ENCODE results near the gene GTSE1. TPM values are rescaled to one million over a fixed set of nuclear protein-coding genes. Genes with fewer than 3 reads are reported as not detected.
A peak's percentile ranks its signal among the peaks of the same experiment; 100 is the strongest.

Gene GTSE1
- total RNA-seq, result 10 to 100 TPM; 67.6 to 76.2 TPM

- H3K4me3 Mint-ChIP-seq, result peak within 1 kb of the TSS; percentile 88
- peak; percentile 99 for DNase-seq
- peaks cover 6% of the 10 kb centered on the region for H3K9me3 Mint-ChIP-seq
- peaks cover 63% of the 10 kb centered on the region for H3K4me1 Mint-ChIP-seq
- H3K27ac Mint-ChIP-seq, result peak within 1 kb of the TSS; percentile 97
- ChIA-PET CTCF (interaction anchor here (0.6 to 2.6 kb wide), 15 partner anchors 9 to 302 kb away, joined by 3 to 16 read pairs (median 5); partner anchors contain the start of genes CDPF1 and TTC38), POLR2A (interaction anchor here (0.7 to 6.4 kb wide), 24 partner anchors 9 to 495 kb away, joined by 3 to 48 read pairs (median 4); partner anchors contain the start of genes CDPF1, PPARA, TRMU and TTC38)
- H3K36me3 Mint-ChIP-seq (ENCODE audit: low read depth), result peaks cover 61% of the 10 kb centered on the region
- no peaks in the 10 kb centered on the region for H3K27me3 Mint-ChIP-seq
These were observed at the start of gene GTSE1 for GRCh38 chr22:46296257-46297150. GTSE1 (plus strand) TSS chr22:46296870; CDS start chr22:46297401, 531 bp downstream.

GRCh38 chr22:46247443-46247975 is 49.2 kb upstream of the GTSE1 start:
- H3K9me3 Mint-ChIP-seq, result no peaks in the 10 kb centered on the region
- DNase-seq, result no peak
- no peak overlapping the region for H3K4me3 Mint-ChIP-seq
- ChIA-PET CTCF (no interaction called here), POLR2A (interaction anchor here (1.4 kb wide), 2 partner anchors 10 to 40 kb away, joined by 3 to 4 read pairs; no protein-coding TSS in a partner anchor)
- H3K27me3 Mint-ChIP-seq, result no peaks in the 10 kb centered on the region
- no peak overlapping the region for H3K27ac Mint-ChIP-seq
- peaks cover 30% of the 10 kb centered on the region for H3K4me1 Mint-ChIP-seq
- peaks cover 7% of the 10 kb centered on the region for H3K36me3 Mint-ChIP-seq (ENCODE audit: low read depth)

GRCh38 chr22:46250035-46250782 is 46.5 kb upstream of the GTSE1 start, which contains the start of gene CDPF1:
CDPF1 (minus strand) TSS chr22:46250293; CDS start chr22:46248284, 2,009 bp downstream.
- Mint-ChIP-seq H3K4me1 (peaks cover 43% of the 10 kb centered on the region), H3K4me3 (peak within 1 kb of the TSS; percentile 73), H3K9me3 (peaks cover 5% of the 10 kb centered on the region), H3K27ac (peak within 1 kb of the TSS; percentile 80), H3K27me3 (peaks cover 4% of the 10 kb centered on the region), H3K36me3 (ENCODE audit: low read depth) (peaks cover 8% of the 10 kb centered on the region)
- peak; percentile 92 for DNase-seq
- POLR2A ChIA-PET, result interaction anchor here (0.5 to 5.8 kb wide), 14 partner anchors 11 to 237 kb away, joined by 3 to 48 read pairs (median 8); partner anchors contain the start of genes GTSE1 and TTC38
- CTCF ChIA-PET, result interaction anchor here (0.8 to 1.6 kb wide), 4 partner anchors 9 to 98 kb away, joined by 3 to 8 read pairs (median 4); partner anchors contain the start of gene GTSE1

DNA sequence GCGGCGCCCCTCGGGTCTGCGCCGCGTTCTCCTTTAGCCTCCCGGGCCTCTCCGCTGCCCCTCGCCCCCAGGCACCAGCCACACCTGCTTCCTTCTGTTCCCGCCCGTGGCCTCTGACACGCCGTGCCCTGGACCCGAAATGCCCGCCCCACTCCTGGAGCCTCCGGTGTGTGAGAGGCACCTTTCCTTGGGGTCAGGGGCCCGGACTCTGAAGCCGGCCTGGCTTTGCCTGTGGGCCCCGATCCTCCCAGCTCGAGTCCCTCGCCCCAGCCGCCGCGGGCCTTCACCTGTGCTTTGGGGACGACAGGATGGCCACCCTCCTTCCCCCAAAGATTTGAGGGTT is 45.9 kb upstream of the GTSE1 start:
- CTCF ChIA-PET, result interaction anchor here (0.8 to 1.6 kb wide), 4 partner anchors 9 to 99 kb away, joined by 3 to 8 read pairs (median 4); partner anchors contain the start of gene GTSE1
- Mint-ChIP-seq H3K9me3 (peaks cover 5% of the 10 kb centered on the region), H3K27ac (peak overlapping the region; percentile 80), H3K27me3 (peaks cover 4% of the 10 kb centered on the region), H3K4me1 (peaks cover 43% of the 10 kb centered on the region), H3K36me3 (ENCODE audit: low read depth) (peaks cover 8% of the 10 kb centered on the region), H3K4me3 (peak overlapping the region; percentile 73)
- peak; percentile 30 for DNase-seq
- POLR2A ChIA-PET, result interaction anchor here (0.5 to 5.8 kb wide), 12 partner anchors 10 to 180 kb away, joined by 3 to 48 read pairs (median 9); partner anchors contain the start of genes GTSE1 and TTC38

DNA sequence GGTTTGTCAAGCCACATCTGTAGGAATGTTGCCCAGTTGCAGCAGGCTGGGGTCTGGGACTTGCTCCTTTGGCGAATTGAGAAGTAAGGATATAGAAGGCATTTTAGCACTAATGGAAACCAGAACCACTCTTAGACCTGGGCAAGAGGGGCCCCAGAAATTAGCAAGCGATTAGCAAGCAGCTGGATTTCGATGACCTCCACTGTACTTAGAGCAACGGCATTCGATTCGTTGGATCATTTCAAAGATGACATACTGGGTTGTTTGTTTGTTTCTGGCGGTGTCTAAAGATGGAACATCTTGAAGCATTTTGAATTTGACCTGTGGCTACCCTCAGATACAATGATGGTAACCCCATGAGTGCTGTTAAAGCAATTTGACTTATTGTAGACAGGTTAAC is 45.4 kb upstream of the GTSE1 start:
- H3K9me3 Mint-ChIP-seq, result peaks cover 5% of the 10 kb centered on the region
- no peak for DNase-seq
- peaks cover 4% of the 10 kb centered on the region for H3K27me3 Mint-ChIP-seq
- H3K36me3 Mint-ChIP-seq (ENCODE audit: low read depth), result peaks cover 8% of the 10 kb centered on the region
- peak overlapping the region; percentile 73 for H3K4me3 Mint-ChIP-seq
- H3K27ac Mint-ChIP-seq, result peak overlapping the region; percentile 80
- peaks cover 43% of the 10 kb centered on the region for H3K4me1 Mint-ChIP-seq
- CTCF ChIA-PET, result interaction anchor here (1.1 kb wide), 1 partner anchor 45 kb away, joined by 3 read pairs; the partner anchor contains the start of gene GTSE1
- POLR2A ChIA-PET, result interaction anchor here (1.8 to 5.8 kb wide), 6 partner anchors 12 to 103 kb away, joined by 5 to 48 read pairs (median 12); partner anchors contain the start of genes GTSE1 and TTC38

DNA sequence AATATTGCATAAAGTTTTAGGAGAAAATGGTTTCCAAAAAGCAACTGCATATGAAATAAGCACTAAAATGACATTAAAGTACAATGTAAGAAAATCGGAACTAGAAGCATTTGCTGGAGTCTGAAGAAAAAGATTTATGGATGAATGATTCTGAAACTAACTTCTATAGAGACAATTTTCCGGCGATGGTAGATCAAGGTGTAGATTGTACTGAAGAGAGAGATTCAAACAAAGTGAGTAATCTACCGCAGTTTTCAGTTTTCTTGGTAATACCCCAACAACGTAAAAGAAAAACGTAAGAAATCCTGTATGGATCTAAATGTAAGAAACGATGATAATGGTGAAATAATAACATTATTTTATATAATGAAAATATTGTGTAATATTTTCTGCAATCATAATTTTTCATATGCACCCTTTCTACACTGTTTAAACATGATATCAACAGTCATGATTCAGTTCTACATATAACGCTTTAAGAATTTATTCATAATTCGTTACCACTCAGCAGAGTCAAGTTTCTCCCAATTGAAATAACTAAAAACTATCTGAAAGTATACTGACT is 44.8 kb upstream of the GTSE1 start:
- peak overlapping the region; percentile 73 for H3K4me3 Mint-ChIP-seq
- POLR2A ChIA-PET, result interaction anchor here (1.8 to 5.8 kb wide), 4 partner anchors 16 to 103 kb away, joined by 5 to 48 read pairs (median 11); partner anchors contain the start of genes GTSE1 and TTC38
- peaks cover 5% of the 10 kb centered on the region for H3K9me3 Mint-ChIP-seq
- CTCF ChIA-PET, result interaction anchor here (1.1 kb wide), 1 partner anchor 44 kb away, joined by 3 read pairs; the partner anchor contains the start of gene GTSE1
- H3K36me3 Mint-ChIP-seq (ENCODE audit: low read depth), result peaks cover 8% of the 10 kb centered on the region
- H3K27me3 Mint-ChIP-seq, result peaks cover 6% of the 10 kb centered on the region
- peaks cover 43% of the 10 kb centered on the region for H3K4me1 Mint-ChIP-seq
- H3K27ac Mint-ChIP-seq, result peak overlapping the region; percentile 80
- DNase-seq, result no peak

DNA sequence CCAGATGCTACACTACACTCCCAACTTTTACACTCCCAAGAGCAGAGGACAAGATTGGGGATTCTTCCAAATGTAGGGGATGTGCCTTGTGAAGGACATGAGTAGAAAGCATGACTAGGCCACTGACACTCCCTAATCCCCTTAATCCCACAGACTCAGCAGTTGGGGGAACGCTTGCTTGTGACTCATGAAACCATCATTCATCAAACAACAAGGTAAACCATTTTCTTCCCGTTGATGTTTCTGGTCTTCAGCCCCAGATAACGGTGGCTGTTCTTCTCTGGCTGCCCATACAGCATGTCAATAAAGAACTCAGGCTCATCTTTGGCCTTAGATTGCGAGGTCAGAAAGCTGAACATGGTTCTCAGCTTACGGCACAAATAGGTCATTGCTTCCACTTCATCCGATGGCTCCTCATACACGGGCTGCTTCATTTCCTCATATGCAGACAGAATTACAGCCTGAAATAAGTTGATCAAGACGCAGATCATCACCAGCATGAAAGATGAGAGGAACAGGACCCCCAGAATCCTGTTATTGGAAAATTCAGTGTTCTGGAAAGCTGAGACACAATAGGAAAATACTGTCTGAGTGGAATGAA is 40.2 kb upstream of the GTSE1 start:
- Mint-ChIP-seq H3K4me3 (no peak overlapping the region), H3K36me3 (ENCODE audit: low read depth) (peaks cover 11% of the 10 kb centered on the region), H3K27ac (no peak overlapping the region), H3K4me1 (peaks cover 23% of the 10 kb centered on the region), H3K27me3 (peaks cover 51% of the 10 kb centered on the region), H3K9me3 (peaks cover 8% of the 10 kb centered on the region)
- ChIA-PET CTCF (no interaction called here), POLR2A (interaction anchor here (1.2 kb wide), 1 partner anchor 11 kb away, joined by 4 read pairs; the partner anchor contains the start of gene TTC38)
- DNase-seq, result no peak

DNA sequence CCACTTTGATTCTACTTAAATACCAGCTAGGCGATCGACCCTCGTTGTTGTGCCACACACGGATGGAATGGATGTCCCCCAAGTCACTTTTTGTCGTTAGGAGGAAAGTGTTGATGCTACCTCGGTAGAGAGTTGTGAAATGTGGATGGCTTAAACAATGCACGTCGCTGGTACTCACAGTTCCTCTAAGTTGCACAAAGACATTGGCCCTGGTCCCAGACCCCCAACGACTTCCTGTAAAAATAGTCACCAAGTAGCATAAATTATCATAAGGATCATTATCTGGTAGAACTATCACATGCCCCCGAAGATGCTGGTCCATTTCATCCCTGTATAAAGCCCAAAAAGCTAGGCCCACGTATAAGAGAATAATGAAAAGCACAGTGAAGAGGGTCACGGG is 37.3 kb upstream of the GTSE1 start:
- Mint-ChIP-seq H3K27ac (no peak overlapping the region), H3K36me3 (ENCODE audit: low read depth) (peaks cover 23% of the 10 kb centered on the region), H3K4me3 (no peak overlapping the region), H3K4me1 (peaks cover 7% of the 10 kb centered on the region), H3K27me3 (peaks cover 70% of the 10 kb centered on the region), H3K9me3 (peaks cover 8% of the 10 kb centered on the region)
- no peak for DNase-seq
- CTCF ChIA-PET, result interaction anchor here (1.5 kb wide), 1 partner anchor 9 kb away, joined by 3 read pairs; the partner anchor contains the start of gene CDPF1
- POLR2A ChIA-PET, result interaction anchor here (1.3 kb wide), 1 partner anchor 37 kb away, joined by 4 read pairs; the partner anchor contains the start of gene GTSE1

- CTCF ChIA-PET, result interaction anchor here (1.5 kb wide), 1 partner anchor 10 kb away, joined by 3 read pairs; the partner anchor contains the start of gene CDPF1
These were observed 36.6 kb upstream of the GTSE1 start for GRCh38 chr22:46260038-46260437.

GRCh38 chr22:46262449-46263215 is 34.0 kb upstream of the GTSE1 start:
- peaks cover 15% of the 10 kb centered on the region for H3K9me3 Mint-ChIP-seq
- H3K27ac Mint-ChIP-seq, result no peak overlapping the region
- peaks cover 10% of the 10 kb centered on the region for H3K4me1 Mint-ChIP-seq
- no peak overlapping the region for H3K4me3 Mint-ChIP-seq
- H3K27me3 Mint-ChIP-seq, result peaks cover 85% of the 10 kb centered on the region
- ChIA-PET POLR2A (no interaction called here), CTCF (no interaction called here)
- H3K36me3 Mint-ChIP-seq (ENCODE audit: low read depth), result peaks cover 48% of the 10 kb centered on the region
- peak; percentile 36 for DNase-seq

More at GRCh38 chr22:46260038-46260437, 36.6 kb upstream of the GTSE1 start:
- H3K27me3 Mint-ChIP-seq, result peaks cover 74% of the 10 kb centered on the region
- peaks cover 3% of the 10 kb centered on the region for H3K4me1 Mint-ChIP-seq
- no peak overlapping the region for H3K4me3 Mint-ChIP-seq
- peaks cover 10% of the 10 kb centered on the region for H3K9me3 Mint-ChIP-seq
- no peak for DNase-seq
- no peak overlapping the region for H3K27ac Mint-ChIP-seq
- H3K36me3 Mint-ChIP-seq (ENCODE audit: low read depth), result peaks cover 26% of the 10 kb centered on the region
- POLR2A ChIA-PET, result interaction anchor here (1.3 to 1.9 kb wide), 2 partner anchors 10 to 36 kb away, joined by 4 to 8 read pairs; partner anchors contain the start of genes CDPF1 and GTSE1

GRCh38 chr22:46263216-46263590 is 33.5 kb upstream of the GTSE1 start, which contains the start of gene PKDREJ:
PKDREJ (minus strand) TSS chr22:46263343; CDS start chr22:46263322, 21 bp downstream.
- DNase-seq, result no peak
- Mint-ChIP-seq H3K27me3 (peaks cover 79% of the 10 kb centered on the region), H3K9me3 (peaks cover 15% of the 10 kb centered on the region), H3K27ac (no peak within 1 kb of the TSS), H3K4me3 (no peak within 1 kb of the TSS), H3K4me1 (peaks cover 13% of the 10 kb centered on the region), H3K36me3 (ENCODE audit: low read depth) (peaks cover 49% of the 10 kb centered on the region)
- ChIA-PET CTCF (no interaction called here), POLR2A (no interaction called here)

Data from activated CD4-positive, alpha-beta memory T cell treated with anti-CD3 and anti-CD28 coated beads, Interleukin-2, amount 10 ng/mL, durations not matched to agents 7 days and 5 days (primary cell).